Right ventricle myocardium superior (tissue), 1 donor: Measurements from ENCODE around the gene TCAF1. TPM values are rescaled to one million over a fixed set of nuclear protein-coding genes. Genes with fewer than 3 reads are reported as not detected.
"Not testable (repeated sequence)": the region's sequence is repeated elsewhere in the genome, so short reads cannot be mapped to it uniquely, and the experiment has no call there.

Source experiments
- ATAC-seq: fragments of 200-7000 bp; cut with Tn5 transposase; one replicate; pipeline ENCODE4 v1.9.1; 2020; ENCODE audit warnings: mild to moderate bottlenecking; ENCODE audit not compliant: poor library complexity
- DNase-seq: peaks from one replicate; pipeline ENCODE4 v3.0.0-alpha.2; 2020
- intact Hi-C: fragments of 100-400 bp; cut with DNase I; formaldehyde crosslinking; loops from one replicate; pipeline ENCODE4 v1.11.2; 2022
- total RNA-seq: library from RNA; stranded (reverse); fragmentation: NEBNext Ultra II Directional; extraction: Animal tissue kit (Norgen Biotek cat#: 25700); gene quantifications from one replicate; pipeline ENCODE4 v1.2.1, GENCODE V29; 2021
- donor health status: DM: no; HTN: yes; CAD: no; lungs with severe emphysema.

The TCAF1 gene
- total RNA-seq, 1 donor from 2014 or later: 33.8 TPM

DNA sequence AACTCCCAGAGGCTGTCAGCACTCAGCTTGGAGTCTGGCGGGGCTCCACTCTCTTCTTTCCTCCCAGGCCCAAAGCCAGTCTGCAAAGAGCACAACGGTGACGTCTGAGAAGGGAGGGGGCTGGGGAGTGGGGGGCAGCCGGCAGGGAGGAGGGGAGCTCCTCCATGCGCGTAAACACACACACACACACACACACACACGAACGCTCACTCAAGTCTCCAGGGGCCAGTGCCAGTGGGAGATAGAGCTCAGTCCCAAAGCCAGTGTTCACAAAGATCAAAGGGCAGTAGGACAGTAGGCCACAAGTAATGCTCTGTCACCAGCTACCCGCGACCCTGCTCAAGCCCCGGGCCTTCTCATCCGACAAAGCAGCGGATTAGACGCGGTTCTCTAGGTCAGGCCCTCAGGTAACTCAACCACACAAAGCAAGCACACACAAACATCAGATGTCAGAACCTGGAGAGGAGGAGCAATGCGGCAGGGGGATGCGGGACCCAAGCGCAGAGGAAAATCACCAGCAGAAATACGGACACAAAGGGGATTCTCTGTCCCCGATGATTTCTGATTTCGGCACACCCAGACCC lies 19.9 kb downstream of the TCAF1 start:
- peak; percentile 81 for DNase-seq
- intact Hi-C loops: no loop called here

DNA sequence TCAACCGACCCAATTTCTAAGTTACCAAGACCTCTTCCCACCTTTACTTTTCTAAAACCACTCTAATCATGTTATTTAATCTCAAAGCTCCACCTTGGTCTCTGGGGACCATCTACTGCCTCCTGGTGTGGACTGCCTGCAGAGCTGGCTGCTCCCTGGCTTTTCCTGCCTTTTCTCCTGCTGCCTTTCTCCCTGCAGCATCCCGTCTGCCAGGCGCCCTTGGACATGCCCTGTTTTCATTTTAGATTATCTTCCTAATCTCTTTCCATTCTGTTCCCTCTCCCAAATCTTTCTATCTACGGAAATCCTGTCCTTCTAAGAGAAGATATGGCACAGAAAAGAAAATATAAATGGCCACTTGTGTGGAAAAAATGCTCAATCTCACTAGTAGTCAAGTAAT lies 23.1 kb downstream of the TCAF1 start:
- intact Hi-C loops: no loop called here
- ATAC-seq: no peak
- DNase-seq: no peak

More for the DNA sequence above, 19.9 kb downstream of the TCAF1 start:
- ATAC-seq: peak; percentile 88

GRCh38 chr7:143877098-143877497 lies 24.9 kb downstream of the TCAF1 start:
- ATAC-seq (no peak), DNase-seq (no peak)
- intact Hi-C loops: no loop called here

DNA sequence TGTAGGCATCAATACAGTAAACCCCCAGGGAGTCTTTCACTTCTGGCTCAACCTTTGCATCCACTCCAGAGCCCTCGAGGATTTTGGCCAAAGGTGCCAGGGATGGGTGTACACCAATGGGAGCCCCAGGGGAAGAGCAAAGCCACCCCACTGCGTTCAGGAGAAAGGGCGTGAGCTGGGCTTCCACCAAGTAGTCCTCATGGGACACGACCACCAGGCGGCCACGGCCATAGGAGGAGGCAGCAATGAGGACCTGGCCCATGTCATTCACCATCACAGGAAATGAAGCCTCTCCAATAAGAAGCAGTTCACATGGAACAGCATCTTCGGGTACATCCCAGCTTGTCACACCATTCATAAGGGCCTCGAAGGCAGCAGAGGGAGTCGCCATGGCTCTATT lies 25.8 kb downstream of the TCAF1 start:
- intact Hi-C loops: no loop called here
- no peak for ATAC-seq
- no peak for DNase-seq

- intact Hi-C loops, DNase-seq, ATAC-seq: not testable (repeated sequence)
These were observed 28.7 kb downstream of the TCAF1 start for GRCh38 chr7:143873242-143873641.

DNA sequence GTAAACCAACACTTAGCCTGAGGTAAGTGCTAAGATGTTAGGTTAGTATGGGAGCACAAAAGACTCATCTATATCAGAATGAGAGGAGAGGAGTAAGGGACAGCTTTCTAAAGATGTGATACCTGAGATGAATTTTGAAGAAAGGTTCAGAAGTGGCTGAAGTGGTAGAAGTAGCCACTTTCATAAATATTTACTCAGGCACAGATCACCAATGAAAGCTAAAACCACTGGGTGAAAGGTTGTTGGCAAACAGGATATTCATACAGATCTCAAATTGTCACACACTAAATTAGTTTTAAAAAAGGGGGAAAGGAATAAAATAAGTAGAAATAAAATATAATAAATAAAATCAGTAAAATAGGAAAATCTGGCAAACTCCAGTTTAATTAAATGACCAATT lies 30.4 kb downstream of the TCAF1 start:
- DNase-seq, ATAC-seq, intact Hi-C loops: not testable (repeated sequence)

GRCh38 chr7:143857994-143858393 lies 44.0 kb downstream of the TCAF1 start:
- DNase-seq, ATAC-seq, intact Hi-C loops: not testable (repeated sequence)

- intact Hi-C loops, DNase-seq, ATAC-seq: not testable (repeated sequence)
These were observed 46.5 kb downstream of the TCAF1 start for GRCh38 chr7:143855443-143855842.

- ATAC-seq (peak; percentile 61), DNase-seq (no peak)
- intact Hi-C loops: no loop called here
These were observed 51.3 kb downstream of the TCAF1 start for GRCh38 chr7:143850682-143851081.

DNA sequence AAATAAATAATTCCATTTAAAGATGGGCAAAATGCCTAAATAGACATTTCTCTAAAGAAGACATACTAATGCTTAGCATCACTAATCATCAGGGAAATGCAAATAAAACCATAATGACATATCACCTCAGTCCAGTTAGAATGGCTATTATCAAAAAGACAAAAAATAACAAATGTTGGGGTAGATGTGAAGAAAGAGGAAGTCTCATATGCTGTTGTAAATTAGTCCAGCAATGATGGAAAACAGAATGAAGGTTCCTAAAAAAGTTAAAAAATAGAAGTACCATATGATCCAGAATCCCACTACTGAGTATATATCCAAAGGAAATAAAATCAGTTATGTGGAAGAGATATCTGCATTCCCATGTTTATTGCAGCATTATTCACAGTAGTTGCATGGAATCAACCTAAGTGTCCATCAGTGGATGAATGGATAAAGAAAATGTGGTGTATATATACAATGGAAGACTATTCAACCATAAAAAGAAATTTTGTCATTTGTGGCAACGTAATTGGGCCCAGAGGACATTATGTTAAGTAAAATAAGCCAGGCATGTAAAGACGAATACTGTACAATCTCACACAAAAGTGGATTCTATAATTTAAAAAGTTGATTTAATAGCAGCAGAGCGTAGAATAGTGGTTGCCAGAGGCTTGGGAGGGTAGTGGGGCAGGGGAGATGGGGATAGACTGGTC lies 52.0 kb downstream of the TCAF1 start:
- DNase-seq: no peak
- intact Hi-C loops: no loop called here
- peak; percentile 39 for ATAC-seq

DNA sequence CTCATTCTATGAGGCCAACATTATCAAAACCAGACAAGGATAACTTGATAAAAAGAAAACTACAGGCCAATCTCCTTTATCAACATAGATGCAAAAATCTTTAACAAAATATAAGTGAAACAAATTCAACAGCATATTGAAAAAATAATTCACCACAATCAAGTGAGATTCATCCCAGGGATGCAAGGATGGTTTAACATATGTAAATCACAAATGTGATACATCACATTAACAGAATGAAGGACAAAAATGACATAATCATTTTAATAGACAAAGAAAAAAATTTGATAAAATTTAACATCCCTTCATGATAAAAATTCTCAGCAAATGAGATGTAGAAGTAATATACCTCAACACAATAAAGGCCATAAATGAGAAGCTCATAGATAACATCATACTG lies 53.8 kb downstream of the TCAF1 start:
- intact Hi-C loops: no loop called here
- DNase-seq: no peak

GRCh38 chr7:143846692-143847091 lies 55.3 kb downstream of the TCAF1 start:
- intact Hi-C loops: no loop called here
- ATAC-seq: no peak
- no peak for DNase-seq

More for the DNA sequence above, 53.8 kb downstream of the TCAF1 start:
- no peak for ATAC-seq

DNA sequence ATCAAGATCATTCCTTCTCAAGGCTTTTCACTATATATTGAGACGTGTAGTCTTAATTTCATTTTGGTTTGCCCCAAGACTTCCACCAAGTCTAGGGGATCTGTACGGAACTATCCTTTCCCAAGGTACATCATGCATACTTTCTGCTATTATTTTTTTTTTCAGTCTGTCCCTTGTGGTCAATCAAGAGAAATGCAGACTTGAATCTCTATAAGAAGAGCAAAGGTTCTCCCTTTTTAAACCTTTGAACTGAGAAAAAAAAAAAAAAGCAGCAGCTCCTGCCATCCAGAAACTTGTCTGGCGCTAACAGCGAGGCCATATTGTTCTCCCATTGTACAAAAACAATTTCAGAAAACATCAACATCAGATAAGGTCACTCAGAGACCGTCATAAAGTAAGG lies 60.3 kb downstream of the TCAF1 start:
- DNase-seq, ATAC-seq, intact Hi-C loops: not testable (repeated sequence)

- DNase-seq, ATAC-seq, intact Hi-C loops: not testable (repeated sequence)
These were observed 61.9 kb downstream of the TCAF1 start for GRCh38 chr7:143840062-143840461.

DNA sequence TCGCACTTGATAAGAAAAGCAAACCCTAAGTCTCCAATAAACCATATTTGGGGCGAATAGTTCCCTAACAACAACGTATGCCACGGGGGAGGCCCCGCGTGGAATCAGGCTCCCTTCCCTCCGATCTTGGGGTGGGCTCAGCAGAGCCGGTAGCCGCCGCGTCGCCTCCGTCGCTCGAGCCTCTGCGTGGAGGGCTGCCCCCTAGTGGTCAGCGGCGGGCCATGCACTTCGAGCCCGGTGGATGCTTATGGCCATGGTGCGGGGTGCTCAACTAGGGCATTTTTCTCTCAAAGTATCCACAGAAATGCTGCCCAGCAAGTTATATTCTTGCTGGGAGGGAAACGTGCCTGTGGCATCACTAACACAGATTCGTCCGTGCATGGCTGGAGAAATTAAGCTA lies 64.8 kb downstream of the TCAF1 start:
- ATAC-seq: peak; percentile 94

GRCh38 chr7:143836622-143837021 lies 65.4 kb downstream of the TCAF1 start:
- intact Hi-C loops: not testable (repeated sequence)
- peak; percentile 98 for ATAC-seq
- peak; percentile 99 for DNase-seq

More for the DNA sequence above, 64.8 kb downstream of the TCAF1 start:
- DNase-seq: peak; percentile 97
- intact Hi-C loops: not testable (repeated sequence)

DNA sequence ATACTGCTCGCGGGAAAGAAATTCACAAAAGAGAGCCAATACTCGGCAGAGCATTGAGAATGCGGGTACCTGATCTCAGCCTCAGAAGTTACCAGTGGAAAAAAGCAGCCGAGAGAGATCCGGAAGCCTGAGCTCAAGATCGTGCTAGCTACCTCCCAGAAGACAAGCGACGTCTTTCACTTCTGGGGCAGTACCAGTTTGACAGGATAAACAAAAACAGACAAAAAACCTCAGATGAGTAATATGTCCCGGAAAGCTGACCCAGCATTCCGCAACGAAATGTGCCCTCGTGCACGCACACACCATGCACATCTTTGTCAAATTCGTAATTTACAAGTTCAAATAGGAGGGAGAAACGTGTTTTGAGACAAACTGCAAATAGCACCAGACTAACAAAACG lies 65.9 kb downstream of the TCAF1 start:
- ATAC-seq: peak; percentile 5
- intact Hi-C loops, DNase-seq: not testable (repeated sequence)

DNA sequence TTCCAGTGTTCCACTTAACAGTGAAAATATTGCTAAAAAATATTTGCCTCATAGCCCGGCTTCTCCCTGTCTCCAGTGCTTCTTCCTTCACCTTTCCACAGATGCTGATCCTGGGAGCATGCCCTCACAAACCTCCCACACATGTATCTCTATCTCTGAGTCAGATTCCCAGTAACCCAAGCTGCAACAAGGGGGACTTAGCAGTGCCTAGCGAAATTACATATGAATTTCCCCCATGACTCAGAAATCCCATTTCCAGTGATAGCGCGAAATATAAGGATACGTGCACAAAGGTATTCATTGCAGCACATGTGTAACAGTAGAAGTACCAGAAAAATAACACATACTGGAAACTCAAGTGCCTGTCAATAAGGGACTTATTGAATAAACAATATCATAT lies 75.4 kb downstream of the TCAF1 start:
- ATAC-seq, intact Hi-C loops, DNase-seq: not testable (repeated sequence)

- ATAC-seq, DNase-seq, intact Hi-C loops: not testable (repeated sequence)
These were observed 77.5 kb downstream of the TCAF1 start for GRCh38 chr7:143824295-143825135.
